ENCODE measurements around the gene ANKRD34B. TPM values are rescaled to one million over a fixed set of nuclear protein-coding genes. Genes with fewer than 3 reads are reported as not detected.

Gene ANKRD34B
- total RNA-seq, 1 experiment from 2014 or later = 1.6 TPM

DNA sequence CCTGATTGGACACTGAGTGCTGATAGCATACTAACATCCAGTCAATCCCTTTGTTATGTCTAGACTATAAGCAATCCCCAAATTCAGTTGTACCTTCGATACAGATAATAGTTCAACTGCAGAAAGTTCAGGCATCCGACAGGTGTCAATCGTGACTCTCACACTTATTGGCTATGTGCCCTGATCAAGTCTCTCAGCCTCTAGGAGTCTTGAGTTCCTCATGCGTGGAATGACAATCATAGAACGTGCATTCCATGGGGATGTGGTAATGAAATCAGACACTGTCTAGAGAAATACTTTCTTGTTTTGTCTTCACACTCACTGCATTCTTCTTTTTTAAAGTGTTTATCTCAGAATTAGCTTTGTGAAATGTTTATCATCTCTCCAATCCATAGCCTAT, 4.8 kb downstream of the ANKRD34B start (continued):
- no peak for TF ChIP-seq ZNF317 (CRISPR knock-in tag; IDR thresholded peaks at IDR 0.05; ENCODE audit: borderline replicate concordance, low read depth)
- no peak for TF ChIP-seq NFATC4 (CRISPR knock-in tag; IDR thresholded peaks at IDR 0.05)
- no peak for TF ChIP-seq MYBL2 (CRISPR knock-in tag; IDR thresholded peaks at IDR 0.05)
- TF ChIP-seq, protein P1, sequence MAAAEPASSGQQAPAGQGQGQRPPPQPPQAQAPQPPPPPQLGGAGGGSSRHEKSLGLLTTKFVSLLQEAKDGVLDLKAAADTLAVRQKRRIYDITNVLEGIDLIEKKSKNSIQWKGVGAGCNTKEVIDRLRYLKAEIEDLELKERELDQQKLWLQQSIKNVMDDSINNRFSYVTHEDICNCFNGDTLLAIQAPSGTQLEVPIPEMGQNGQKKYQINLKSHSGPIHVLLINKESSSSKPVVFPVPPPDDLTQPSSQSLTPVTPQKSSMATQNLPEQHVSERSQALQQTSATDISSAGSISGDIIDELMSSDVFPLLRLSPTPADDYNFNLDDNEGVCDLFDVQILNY (CRISPR knock-in tag; IDR thresholded peaks at IDR 0.05) = no peak
- TF ChIP-seq, protein P2, sequence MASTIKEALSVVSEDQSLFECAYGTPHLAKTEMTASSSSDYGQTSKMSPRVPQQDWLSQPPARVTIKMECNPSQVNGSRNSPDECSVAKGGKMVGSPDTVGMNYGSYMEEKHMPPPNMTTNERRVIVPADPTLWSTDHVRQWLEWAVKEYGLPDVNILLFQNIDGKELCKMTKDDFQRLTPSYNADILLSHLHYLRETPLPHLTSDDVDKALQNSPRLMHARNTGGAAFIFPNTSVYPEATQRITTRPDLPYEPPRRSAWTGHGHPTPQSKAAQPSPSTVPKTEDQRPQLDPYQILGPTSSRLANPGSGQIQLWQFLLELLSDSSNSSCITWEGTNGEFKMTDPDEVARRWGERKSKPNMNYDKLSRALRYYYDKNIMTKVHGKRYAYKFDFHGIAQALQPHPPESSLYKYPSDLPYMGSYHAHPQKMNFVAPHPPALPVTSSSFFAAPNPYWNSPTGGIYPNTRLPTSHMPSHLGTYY (CRISPR knock-in tag; IDR thresholded peaks at IDR 0.05) = no peak
- no peak for TF ChIP-seq CREB1 (CRISPR knock-in tag; IDR thresholded peaks at IDR 0.05)
- TF ChIP-seq FOXJ3 (CRISPR knock-in tag; IDR thresholded peaks at IDR 0.05; ENCODE audit: borderline replicate concordance) = no peak

DNA sequence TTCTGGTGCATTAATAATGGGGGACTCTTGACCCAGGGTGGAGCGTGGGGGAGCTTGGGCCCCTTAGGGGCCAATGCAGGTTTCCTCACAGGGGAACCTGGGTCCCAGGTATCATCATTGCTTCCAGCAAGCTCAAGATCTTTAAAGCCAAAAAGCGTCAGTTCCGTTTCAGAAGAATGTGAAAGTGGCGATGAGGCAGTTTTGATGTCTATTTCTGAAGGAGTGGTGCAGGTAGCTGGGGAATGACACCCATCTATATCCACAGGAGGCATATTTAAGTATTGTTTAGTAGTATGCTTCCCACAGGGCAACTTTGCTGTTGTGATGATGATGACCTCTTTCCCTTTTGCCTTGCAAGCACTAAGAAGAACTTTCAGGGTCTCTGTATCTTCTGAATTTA, 10.8 kb downstream of the ANKRD34B start:
- Mint-ChIP-seq H3K36me3 (no peaks in the 10 kb centered on the region), H3K9me3 (no peaks in the 10 kb centered on the region), H3K27ac (no peak overlapping the region), H3K27me3 (ENCODE audit: low read depth) (peaks cover 73% of the 10 kb centered on the region), H3K4me1 (peaks cover 44% of the 10 kb centered on the region), H3K4me3 (no peak overlapping the region)
- no peak for ATAC-seq
- no peak for DNase-seq (ENCODE audit: low spot score)
- TF ChIP-seq, protein P3, sequence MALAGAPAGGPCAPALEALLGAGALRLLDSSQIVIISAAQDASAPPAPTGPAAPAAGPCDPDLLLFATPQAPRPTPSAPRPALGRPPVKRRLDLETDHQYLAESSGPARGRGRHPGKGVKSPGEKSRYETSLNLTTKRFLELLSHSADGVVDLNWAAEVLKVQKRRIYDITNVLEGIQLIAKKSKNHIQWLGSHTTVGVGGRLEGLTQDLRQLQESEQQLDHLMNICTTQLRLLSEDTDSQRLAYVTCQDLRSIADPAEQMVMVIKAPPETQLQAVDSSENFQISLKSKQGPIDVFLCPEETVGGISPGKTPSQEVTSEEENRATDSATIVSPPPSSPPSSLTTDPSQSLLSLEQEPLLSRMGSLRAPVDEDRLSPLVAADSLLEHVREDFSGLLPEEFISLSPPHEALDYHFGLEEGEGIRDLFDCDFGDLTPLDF (CRISPR knock-in tag; IDR thresholded peaks at IDR 0.05) = no peak
- TF ChIP-seq SMAD3 (CRISPR knock-in tag; IDR thresholded peaks at IDR 0.05; ENCODE audit: borderline replicate concordance) (no peak), GRHL2 (CRISPR knock-in tag; IDR thresholded peaks at IDR 0.05; ENCODE audit: insufficient replicate concordance, severe bottlenecking) (no peak), TP53 (CRISPR knock-in tag; IDR thresholded peaks at IDR 0.05) (no peak), FOXK1 (CRISPR knock-in tag; IDR thresholded peaks at IDR 0.05) (no peak), GTF2I (CRISPR knock-in tag; conservative IDR thresholded peaks at IDR 0.05) (no peak)
- TF ChIP-seq, protein P1 (CRISPR knock-in tag; IDR thresholded peaks at IDR 0.05) = no peak
- TF ChIP-seq, protein P4, sequence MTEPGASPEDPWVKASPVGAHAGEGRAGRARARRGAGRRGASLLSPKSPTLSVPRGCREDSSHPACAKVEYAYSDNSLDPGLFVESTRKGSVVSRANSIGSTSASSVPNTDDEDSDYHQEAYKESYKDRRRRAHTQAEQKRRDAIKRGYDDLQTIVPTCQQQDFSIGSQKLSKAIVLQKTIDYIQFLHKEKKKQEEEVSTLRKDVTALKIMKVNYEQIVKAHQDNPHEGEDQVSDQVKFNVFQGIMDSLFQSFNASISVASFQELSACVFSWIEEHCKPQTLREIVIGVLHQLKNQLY (CRISPR knock-in tag; IDR thresholded peaks at IDR 0.05) = no peak
- TF ChIP-seq, protein P5, sequence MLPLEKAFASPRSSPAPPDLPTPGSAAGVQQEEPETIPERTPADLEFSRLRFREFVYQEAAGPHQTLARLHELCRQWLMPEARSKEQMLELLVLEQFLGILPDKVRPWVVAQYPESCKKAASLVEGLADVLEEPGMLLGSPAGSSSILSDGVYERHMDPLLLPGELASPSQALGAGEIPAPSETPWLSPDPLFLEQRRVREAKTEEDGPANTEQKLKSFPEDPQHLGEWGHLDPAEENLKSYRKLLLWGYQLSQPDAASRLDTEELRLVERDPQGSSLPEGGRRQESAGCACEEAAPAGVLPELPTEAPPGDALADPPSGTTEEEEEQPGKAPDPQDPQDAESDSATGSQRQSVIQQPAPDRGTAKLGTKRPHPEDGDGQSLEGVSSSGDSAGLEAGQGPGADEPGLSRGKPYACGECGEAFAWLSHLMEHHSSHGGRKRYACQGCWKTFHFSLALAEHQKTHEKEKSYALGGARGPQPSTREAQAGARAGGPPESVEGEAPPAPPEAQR (CRISPR knock-in tag; IDR thresholded peaks at IDR 0.05) = no peak
- TF ChIP-seq, protein P6, sequence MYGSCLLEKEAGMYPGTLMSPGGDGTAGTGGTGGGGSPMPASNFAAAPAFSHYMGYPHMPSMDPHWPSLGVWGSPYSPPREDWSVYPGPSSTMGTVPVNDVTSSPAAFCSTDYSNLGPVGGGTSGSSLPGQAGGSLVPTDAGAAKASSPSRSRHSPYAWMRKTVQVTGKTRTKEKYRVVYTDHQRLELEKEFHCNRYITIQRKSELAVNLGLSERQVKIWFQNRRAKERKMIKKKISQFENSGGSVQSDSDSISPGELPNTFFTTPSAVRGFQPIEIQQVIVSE (CRISPR knock-in tag; IDR thresholded peaks at IDR 0.05; ENCODE audit: borderline replicate concordance) = no peak
- TF ChIP-seq, protein P7, sequence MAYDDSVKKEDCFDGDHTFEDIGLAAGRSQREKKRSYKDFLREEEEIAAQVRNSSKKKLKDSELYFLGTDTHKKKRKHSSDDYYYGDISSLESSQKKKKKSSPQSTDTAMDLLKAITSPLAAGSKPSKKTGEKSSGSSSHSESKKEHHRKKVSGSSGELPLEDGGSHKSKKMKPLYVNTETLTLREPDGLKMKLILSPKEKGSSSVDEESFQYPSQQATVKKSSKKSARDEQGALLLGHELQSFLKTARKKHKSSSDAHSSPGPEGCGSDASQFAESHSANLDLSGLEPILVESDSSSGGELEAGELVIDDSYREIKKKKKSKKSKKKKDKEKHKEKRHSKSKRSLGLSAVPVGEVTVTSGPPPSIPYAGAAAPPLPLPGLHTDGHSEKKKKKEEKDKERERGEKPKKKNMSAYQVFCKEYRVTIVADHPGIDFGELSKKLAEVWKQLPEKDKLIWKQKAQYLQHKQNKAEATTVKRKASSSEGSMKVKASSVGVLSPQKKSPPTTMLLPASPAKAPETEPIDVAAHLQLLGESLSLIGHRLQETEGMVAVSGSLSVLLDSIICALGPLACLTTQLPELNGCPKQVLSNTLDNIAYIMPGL (CRISPR knock-in tag; IDR thresholded peaks at IDR 0.05) = no peak
- TF ChIP-seq, protein P8, sequence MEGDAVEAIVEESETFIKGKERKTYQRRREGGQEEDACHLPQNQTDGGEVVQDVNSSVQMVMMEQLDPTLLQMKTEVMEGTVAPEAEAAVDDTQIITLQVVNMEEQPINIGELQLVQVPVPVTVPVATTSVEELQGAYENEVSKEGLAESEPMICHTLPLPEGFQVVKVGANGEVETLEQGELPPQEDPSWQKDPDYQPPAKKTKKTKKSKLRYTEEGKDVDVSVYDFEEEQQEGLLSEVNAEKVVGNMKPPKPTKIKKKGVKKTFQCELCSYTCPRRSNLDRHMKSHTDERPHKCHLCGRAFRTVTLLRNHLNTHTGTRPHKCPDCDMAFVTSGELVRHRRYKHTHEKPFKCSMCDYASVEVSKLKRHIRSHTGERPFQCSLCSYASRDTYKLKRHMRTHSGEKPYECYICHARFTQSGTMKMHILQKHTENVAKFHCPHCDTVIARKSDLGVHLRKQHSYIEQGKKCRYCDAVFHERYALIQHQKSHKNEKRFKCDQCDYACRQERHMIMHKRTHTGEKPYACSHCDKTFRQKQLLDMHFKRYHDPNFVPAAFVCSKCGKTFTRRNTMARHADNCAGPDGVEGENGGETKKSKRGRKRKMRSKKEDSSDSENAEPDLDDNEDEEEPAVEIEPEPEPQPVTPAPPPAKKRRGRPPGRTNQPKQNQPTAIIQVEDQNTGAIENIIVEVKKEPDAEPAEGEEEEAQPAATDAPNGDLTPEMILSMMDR (IDR thresholded peaks at IDR 0.05) = no peak
- TF ChIP-seq, protein P9, sequence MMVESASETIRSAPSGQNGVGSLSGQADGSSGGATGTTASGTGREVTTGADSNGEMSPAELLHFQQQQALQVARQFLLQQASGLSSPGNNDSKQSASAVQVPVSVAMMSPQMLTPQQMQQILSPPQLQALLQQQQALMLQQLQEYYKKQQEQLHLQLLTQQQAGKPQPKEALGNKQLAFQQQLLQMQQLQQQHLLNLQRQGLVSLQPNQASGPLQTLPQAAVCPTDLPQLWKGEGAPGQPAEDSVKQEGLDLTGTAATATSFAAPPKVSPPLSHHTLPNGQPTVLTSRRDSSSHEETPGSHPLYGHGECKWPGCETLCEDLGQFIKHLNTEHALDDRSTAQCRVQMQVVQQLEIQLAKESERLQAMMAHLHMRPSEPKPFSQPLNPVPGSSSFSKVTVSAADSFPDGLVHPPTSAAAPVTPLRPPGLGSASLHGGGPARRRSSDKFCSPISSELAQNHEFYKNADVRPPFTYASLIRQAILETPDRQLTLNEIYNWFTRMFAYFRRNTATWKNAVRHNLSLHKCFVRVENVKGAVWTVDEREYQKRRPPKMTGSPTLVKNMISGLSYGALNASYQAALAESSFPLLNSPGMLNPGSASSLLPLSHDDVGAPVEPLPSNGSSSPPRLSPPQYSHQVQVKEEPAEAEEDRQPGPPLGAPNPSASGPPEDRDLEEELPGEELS (CRISPR knock-in tag; IDR thresholded peaks at IDR 0.05) = no peak
- POLR2A ChIA-PET = interaction anchor here (0.6 kb wide), 2 partner anchors 11 to 23 kb away, joined by 3 to 4 read pairs; partner anchors contain the start of gene ANKRD34B
- CTCF ChIA-PET = no interaction called here

Data from WTC11 (cell line).